SK-N-SH (cell line): ENCODE results near the gene CCNO. TPM values are rescaled to one million over a fixed set of nuclear protein-coding genes. Genes with fewer than 3 reads are reported as not detected.

Experiments used
- CTCF ChIA-PET: fragments of 300-600, 350-600 bp; formaldehyde crosslinking; extraction: SDS; loops from one replicate; lab custom pipeline; 2021; lab: Yijun Ruan, JAX
- POLR2A ChIA-PET: fragments of 350-600 bp; sonication (Branson Sonifier 250); formaldehyde crosslinking; extraction: SDS; loops from one replicate; lab custom pipeline; 2020; ENCODE audit warnings: antibody characterized with exemption, inconsistent platforms; lab: Yijun Ruan, JAX
- DNase-seq: peaks from one replicate; pipeline ENCODE4 v3.0.0; 2012
- H2AFZ ChIP-seq: fragments of 200-600 bp; sonication (generic); 2 replicates; pipeline ENCODE4 v1.8.1; 2016; ENCODE audit warnings: antibody characterized with exemption, mild to moderate bottlenecking, low read depth
- H3F3A ChIP-seq: fragments of 200-600 bp; sonication (generic); replicated peaks from 2 replicates; pipeline ENCODE3; 2016; ENCODE audit warnings: antibody characterized with exemption, mild to moderate bottlenecking; ENCODE audit not compliant: insufficient read depth
- H3K27ac ChIP-seq, 2 experiments: fragments of 200-500 bp in 1 of 2; fragments of 200-600 bp in 1 of 2; sonication (Bioruptor generic) in 1 of 2; sonication (generic), shearing (Covaris generic) in 1 of 2; 2 replicates each; pipeline versions ENCODE4 v1.5.1 to v1.6.1; 2014 to 2016; ENCODE audit warnings: low read depth in 2 of 2, inconsistent platforms in 1 of 2, low read length in 1 of 2, mild to moderate bottlenecking in 1 of 2, mixed read lengths in 1 of 2
- H3K27me3 ChIP-seq: fragments of 200-600 bp; sonication (generic), shearing (Covaris generic); 2 replicates; pipeline ENCODE4 v1.6.1; 2016; ENCODE audit warnings: mixed run types; ENCODE audit not compliant: insufficient read depth
- H3K36me3 ChIP-seq, 2 experiments: fragments of 200-500 bp in 1 of 2; fragments of 200-600 bp in 1 of 2; sonication (Bioruptor generic) in 1 of 2; sonication (generic) in 1 of 2; replicated peaks in 1 of 2; 2 replicates each; pipeline versions ENCODE3 to v1.5.1; 2014 to 2016; ENCODE audit warnings: low read length in 1 of 2, mild to moderate bottlenecking in 1 of 2; ENCODE audit not compliant: insufficient read depth in 2 of 2, control insufficient read depth in 1 of 2
- H3K4me1 ChIP-seq, 2 experiments: fragments of 200-500 bp in 1 of 2; fragments of 200-600 bp in 1 of 2; sonication (Bioruptor generic) in 1 of 2; sonication (generic), shearing (Covaris generic) in 1 of 2; 2 replicates each; pipeline versions ENCODE4 v1.5.1 to v1.6.1; 2014 to 2016; ENCODE audit warnings: low read depth in 1 of 2, low read length in 1 of 2, mixed run types in 1 of 2; ENCODE audit not compliant: insufficient read depth in 2 of 2, control insufficient read depth in 1 of 2
- H3K4me2 ChIP-seq: fragments of 200-600 bp; sonication (generic), shearing (Covaris generic); 2 replicates; pipeline ENCODE4 v1.6.1; 2017; ENCODE audit warnings: mixed run types
- H3K4me3 ChIP-seq, 2 experiments: fragments of 200-500 bp in 1 of 2; fragments of 200-600 bp in 1 of 2; sonication (Bioruptor generic) in 1 of 2; sonication (generic), shearing (Covaris generic) in 1 of 2; 2 replicates each; pipeline versions ENCODE4 v1.5.1 to v1.8.1; 2014 to 2016; ENCODE audit warnings: low read depth in 2 of 2, inconsistent platforms in 1 of 2, low read length in 1 of 2, mild to moderate bottlenecking in 1 of 2, mixed read lengths in 1 of 2, moderate library complexity in 1 of 2
- H3K79me2 ChIP-seq: fragments of 200-600 bp; sonication (generic); 2 replicates; pipeline ENCODE4 v1.8.1; 2017; ENCODE audit warnings: mild to moderate bottlenecking; ENCODE audit not compliant: insufficient read depth
- H3K9ac ChIP-seq: fragments of 200-600 bp; sonication (generic); 2 replicates; pipeline ENCODE4 v1.6.1; 2017; ENCODE audit warnings: mixed run types
- H3K9me2 ChIP-seq: fragments of 200-600 bp; sonication (generic); 2 replicates; pipeline ENCODE4 v1.6.1; 2017; ENCODE audit warnings: mixed run types
- H3K9me3 ChIP-seq: fragments of 200-600 bp; sonication (generic); 2 replicates; pipeline ENCODE4 v1.6.1; 2017; ENCODE audit warnings: mixed run types, mild to moderate bottlenecking, moderate library complexity
- H4K20me1 ChIP-seq: fragments of 200-600 bp; sonication (generic); 2 replicates; pipeline ENCODE4 v1.6.1; 2017; ENCODE audit warnings: mild to moderate bottlenecking, mixed run types; ENCODE audit not compliant: insufficient read depth
- CTCF ChIP-seq: fragments of 200-600 bp; sonication (generic); IDR thresholded peaks from 2 replicates; pipeline ENCODE4 v1.6.1; 2017; ENCODE audit warnings: antibody characterized with exemption, mild to moderate bottlenecking, moderate library complexity
- ELF1 ChIP-seq: IDR thresholded peaks from 2 replicates; pipeline ENCODE4 v1.4.0; 2012
- EP300 ChIP-seq, 2 experiments: IDR thresholded peaks; 2 replicates each; pipeline versions ENCODE4 v1.4.0 to v1.6.1; 2012; ENCODE audit warnings: borderline replicate concordance in 1 of 2, low read depth in 1 of 2, low read length in 1 of 2
- EZH2phosphoT487 ChIP-seq: fragments of 200-600 bp; sonication (generic); IDR thresholded peaks from 2 replicates; pipeline ENCODE4 v1.6.1; 2017; ENCODE audit warnings: low read depth, mixed run types, mild to moderate bottlenecking, antibody characterized with exemption, moderate library complexity, borderline replicate concordance
- GABPA ChIP-seq: IDR thresholded peaks from 2 replicates; pipeline ENCODE4 v1.4.0; 2012; ENCODE audit warnings: low read depth, mild to moderate bottlenecking
- GATA2 ChIP-seq: sonication (generic); formaldehyde crosslinking; IDR thresholded peaks from 2 replicates; pipeline ENCODE4 v1.5.0; 2020; ENCODE audit warnings: mild to moderate bottlenecking, missing genetic modification reagents
- NFIC ChIP-seq: IDR thresholded peaks from 2 replicates; pipeline ENCODE4 v1.4.0; 2012; ENCODE audit warnings: borderline replicate concordance
- SMC3 ChIP-seq: IDR thresholded peaks from 2 replicates; pipeline ENCODE4 v1.6.1; 2012; ENCODE audit warnings: low read depth, low read length, improper control_type of control experiment
- TAF1 ChIP-seq: IDR thresholded peaks from 2 replicates; pipeline ENCODE4 v1.6.1; 2012; ENCODE audit warnings: low read depth, mild to moderate bottlenecking, low read length, moderate library complexity, borderline replicate concordance
- YY1 ChIP-seq: IDR thresholded peaks from 2 replicates; pipeline ENCODE4 v1.4.0; 2012; ENCODE audit warnings: low read depth, mild to moderate bottlenecking
- ZBTB33 ChIP-seq: IDR thresholded peaks from 2 replicates; pipeline ENCODE4 v1.4.0; 2012; ENCODE audit warnings: low read depth, borderline replicate concordance
- WGBS: methylation state at CpG from one replicate; pipeline ENCODE4 v1.1.6; 2017; ENCODE audit warnings: low lambda C conversion rate; 5-methylcytosine and 5-hydroxymethylcytosine counted together
- polyA plus RNA-seq, 3 experiments: library from polyadenylated mRNA; depleted of rRNA; stranded (reverse); fragments of >200 nt; gene quantifications; 2 replicates each; pipeline ENCODE4 v1.2.3, GENCODE V29; 2012

Gene CCNO
- polyA plus RNA-seq, 1 of the 3 experiments (the other 2 are of a cell fraction): not detected

- Histone ChIP-seq H3K27me3 (peaks cover 96% of the 10 kb centered on the region), H3K4me2 (no peak overlapping the region)
- 27% methylated on average over 28 of the region's 61 CpGs for WGBS
Measured at GRCh38 chr5:55222985-55223811, 10.2 kb downstream of the CCNO start.

DNA sequence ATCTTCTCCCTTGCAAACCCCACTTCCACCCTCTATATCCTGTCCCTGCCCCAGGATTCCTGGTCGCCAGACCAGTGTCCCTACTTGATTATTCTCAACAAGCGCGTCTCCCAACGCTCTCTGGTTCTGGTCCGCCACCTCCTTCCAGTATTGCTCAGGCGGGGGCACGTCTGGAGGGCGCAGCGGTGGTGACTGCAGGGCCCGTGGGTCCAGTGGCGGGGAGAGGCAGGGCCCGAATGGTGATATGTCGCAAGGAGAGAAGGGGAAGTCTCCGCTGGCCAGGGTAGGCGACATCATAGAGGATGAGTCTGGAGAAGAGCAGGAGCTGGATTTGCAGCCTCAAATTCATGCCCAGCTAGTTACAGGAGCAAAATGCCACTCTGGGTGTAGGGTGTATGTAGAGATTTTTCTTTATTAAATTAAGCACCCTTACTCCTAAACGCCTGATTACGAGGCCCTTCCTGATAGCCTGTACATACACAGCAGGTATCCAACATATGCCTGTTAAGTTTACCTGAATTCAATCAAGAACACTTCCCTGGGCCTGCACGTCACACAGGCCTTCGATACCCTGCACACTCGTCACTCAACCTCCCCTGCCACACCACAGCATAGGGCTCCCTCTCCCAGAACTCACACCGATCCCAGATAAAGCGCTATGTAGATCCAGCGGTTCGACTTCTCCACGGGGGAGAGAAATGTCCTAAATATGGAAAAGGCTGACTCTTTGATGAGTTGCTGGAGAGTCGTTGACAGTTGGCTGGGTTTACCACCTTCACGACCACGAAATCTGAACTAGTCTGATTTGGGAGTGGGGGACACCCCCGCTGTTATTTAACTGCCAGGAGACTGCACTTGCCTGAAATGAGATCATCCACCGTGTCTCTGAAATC is 11.1 kb downstream of the CCNO start:
- Histone ChIP-seq H3K4me2 (no peak overlapping the region), H3K27me3 (peaks cover 93% of the 10 kb centered on the region), H2AFZ (no peak overlapping the region), H4K20me1 (no peaks in the 10 kb centered on the region), H3K27ac (no peak overlapping the region), H3K36me3 (no peaks in the 10 kb centered on the region), H3K79me2 (no peaks in the 10 kb centered on the region), H3K4me1 (peaks cover 0 to 5% of the 10 kb centered on the region in 2 experiments; a peak in 1 of 4 replicates), H3K9ac (no peak overlapping the region), H3K4me3 (no peak overlapping the region), H3F3A (peaks cover 4% of the 10 kb centered on the region), H3K9me2 (no peaks in the 10 kb centered on the region), H3K9me3 (no peaks in the 10 kb centered on the region)
- ChIA-PET CTCF (no interaction called here), POLR2A (no interaction called here)
- DNase-seq: no peak
- 50% methylated on average over 29 of the region's 30 CpGs for WGBS
- no peak for TF ChIP-seq TAF1
- TF ChIP-seq EZH2phosphoT487: 0 out of 2 replicates have a peak, but pooled peaks have one; percentile 9

More at GRCh38 chr5:55222985-55223811, 10.2 kb downstream of the CCNO start:
- Histone ChIP-seq H3K27ac (no peak overlapping the region), H3K9ac (no peak overlapping the region), H3K36me3 (no peaks in the 10 kb centered on the region), H3K79me2 (no peaks in the 10 kb centered on the region), H3K4me1 (peaks cover 0 to 7% of the 10 kb centered on the region in 2 experiments; a peak in 1 of 4 replicates), H2AFZ (no peak overlapping the region), H4K20me1 (no peaks in the 10 kb centered on the region), H3F3A (peaks cover 4% of the 10 kb centered on the region), H3K9me2 (no peaks in the 10 kb centered on the region), H3K4me3 (no peak overlapping the region), H3K9me3 (no peaks in the 10 kb centered on the region)
- CTCF ChIA-PET: interaction anchor here (1.0 kb wide), 1 partner anchor 12 kb away, joined by 5 read pairs; no protein-coding TSS in a partner anchor
- TF ChIP-seq ELF1: no peak
- TF ChIP-seq YY1: no peak
- TF ChIP-seq EZH2phosphoT487: 0 out of 2 replicates have a peak, but pooled peaks have one; percentile 69
- TF ChIP-seq SMC3: no peak
- POLR2A ChIA-PET: no interaction called here
- peak; percentile 63 for DNase-seq

DNA sequence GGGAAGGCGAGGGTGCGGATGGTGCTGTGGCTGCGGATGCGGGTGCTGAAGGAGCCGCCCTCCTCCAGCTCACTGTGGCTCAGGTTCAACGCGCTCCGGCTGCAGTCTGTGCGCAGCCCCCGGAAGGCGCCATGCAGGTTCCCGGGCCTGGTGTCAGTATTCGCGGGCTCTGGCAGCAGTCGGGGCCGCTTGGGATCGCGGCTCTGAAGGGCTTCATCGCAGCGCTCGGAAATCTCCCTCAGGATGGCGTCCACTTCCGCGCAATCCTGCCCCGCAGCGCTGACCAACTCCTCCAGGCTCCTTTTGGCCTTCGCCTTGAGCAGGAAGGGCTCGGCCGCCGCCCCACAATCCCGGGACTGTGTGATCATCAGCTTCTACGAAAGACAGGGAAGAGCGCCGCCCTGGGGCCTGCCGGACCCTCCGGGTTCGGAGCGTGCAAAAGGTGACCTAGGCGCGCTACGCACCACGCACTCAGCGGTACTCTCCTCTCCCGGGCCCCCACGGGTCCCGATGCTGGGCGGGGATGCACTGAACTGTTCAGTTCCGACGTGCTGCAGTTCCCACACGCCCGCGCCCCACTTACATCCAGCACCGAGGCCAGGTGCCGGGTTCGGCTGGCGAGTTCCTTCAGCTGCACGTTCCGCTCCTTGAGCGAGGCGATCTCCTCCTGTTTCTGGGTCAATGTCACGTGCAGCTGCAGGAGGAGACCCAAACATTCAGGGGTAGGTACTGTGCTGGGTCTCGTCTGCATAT is 12.8 kb downstream of the CCNO start:
- H3K4me3 ChIP-seq: peak overlapping the region in 1 of 2 experiments; percentile 26; a peak in 1 of 4 replicates
- no peaks in the 10 kb centered on the region for H4K20me1 ChIP-seq
- peaks cover 4% of the 10 kb centered on the region for H3F3A ChIP-seq
- H2AFZ ChIP-seq: peak overlapping the region; percentile 35; the same call in 1 of the 2 replicates
- no peaks in the 10 kb centered on the region for H3K79me2 ChIP-seq
- H3K9ac ChIP-seq: no peak overlapping the region
- TF ChIP-seq CTCF (no peak), EP300 (IDR thresholded peaks at IDR 0.05; ENCODE audit: borderline replicate concordance in 1 of 2, low read depth in 1 of 2, low read length in 1 of 2) (no peak), EZH2phosphoT487 (no peak), GATA2 (CRISPR knock-in tag) (no peak), NFIC (no peak), GABPA (no peak), ZBTB33 (no peak)
- no peaks in the 10 kb centered on the region; a peak in 1 of 4 replicates for H3K4me1 ChIP-seq
- ChIA-PET POLR2A (no interaction called here), CTCF (interaction anchor here (0.6 to 1.0 kb wide), 2 partner anchors 11 to 48 kb away, joined by 3 read pairs; no protein-coding TSS in a partner anchor)
- peaks cover 85% of the 10 kb centered on the region for H3K27me3 ChIP-seq
- H3K36me3 ChIP-seq: no peaks in the 10 kb centered on the region
- H3K27ac ChIP-seq: no peak overlapping the region
- no peaks in the 10 kb centered on the region for H3K9me3 ChIP-seq
- peak; percentile 56 for DNase-seq
- 16% methylated on average over 33 of the region's 62 CpGs for WGBS
- H3K9me2 ChIP-seq: no peaks in the 10 kb centered on the region
- H3K4me2 ChIP-seq: peak overlapping the region; percentile 65; the same call in 1 of the 2 replicates
